ENCODE measurements around the gene TMEM207. TPM values are rescaled to one million over a fixed set of nuclear protein-coding genes. Genes with fewer than 3 reads are reported as not detected.

Gene TMEM207
- total and polyA plus RNA-seq, 2 of the 8 experiments (the other 6 are each of a cell fraction or from before 2014, with no cell fraction given), result not detected

DNA sequence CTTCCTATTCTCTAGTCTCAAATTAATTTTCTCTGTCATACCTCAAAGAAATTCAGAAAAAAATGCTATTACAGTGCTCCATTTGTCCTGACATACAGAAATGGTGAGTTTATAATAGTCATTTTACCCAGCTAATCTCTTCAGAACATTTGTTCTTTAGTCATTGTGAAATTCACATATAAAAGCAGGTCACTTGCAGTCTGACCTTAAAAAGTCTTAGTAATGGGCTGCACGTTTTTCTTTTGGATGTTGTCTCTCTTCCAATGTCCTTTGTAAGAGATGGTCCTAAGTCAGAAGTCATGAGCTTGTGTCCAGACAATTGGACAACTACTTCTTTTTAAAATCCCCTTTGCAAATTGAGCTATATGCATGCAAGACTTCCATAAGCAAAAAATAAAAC, 47.2 kb upstream of the TMEM207 start:
- no peak overlapping the region for H3K9ac ChIP-seq (replicated peaks in 1 of 4; ENCODE audit: extremely low read depth in 1 of 4, low read depth in 3 of 4, low read length in 3 of 4)
- no peak overlapping the region for H4K91ac ChIP-seq (replicated peaks; ENCODE audit: insufficient read length, low read length)
- H3K4me3 ChIP-seq (ENCODE audit: extremely low read depth in 1 of 4, insufficient read depth in 2 of 4, low read depth in 3 of 4, low read length in 4 of 4), result no peak overlapping the region
- no peak overlapping the region for H2BK5ac ChIP-seq (ENCODE audit: low read depth, low read length)
- FAIRE-seq, result no peak
- H3K79me2 ChIP-seq (ENCODE audit: control insufficient read depth in 1 of 2, insufficient read depth in 2 of 2, low read length in 2 of 2), result no peaks in the 10 kb centered on the region
- ChIA-PET POLR2A (ENCODE audit: partially characterized antibody) (no interaction called here), CTCF (ENCODE audit: partially characterized antibody) (interaction anchor here (0.6 kb wide), 1 partner anchor 37 kb away, joined by 5 read pairs; no protein-coding TSS in a partner anchor)
- no peak overlapping the region for H3K23ac ChIP-seq (ENCODE audit: insufficient read length)
- H3K4me1 ChIP-seq (replicated peaks in 1 of 4; ENCODE audit: control insufficient read depth in 3 of 4, insufficient read depth in 4 of 4, low read length in 3 of 4), result no peaks in the 10 kb centered on the region
- H2BK12ac ChIP-seq (ENCODE audit: low read depth, low read length), result no peak overlapping the region
- H2AK5ac ChIP-seq (ENCODE audit: low read depth, low read length), result no peak overlapping the region
- H3K36me3 ChIP-seq (ENCODE audit: control insufficient read depth in 2 of 4, insufficient read depth in 4 of 4, low read length in 3 of 4), result no peaks in the 10 kb centered on the region
- no peak overlapping the region for H3K14ac ChIP-seq (ENCODE audit: insufficient read length)
- DNase-seq (ENCODE audit: low read depth in 1 of 2, low spot score in 2 of 2), result no peak
- H3K56ac ChIP-seq (replicated peaks; ENCODE audit: insufficient read length, low read depth, low read length), result no peak overlapping the region
- WGBS, 2 experiments (ENCODE audit: extremely low coverage in 1 of 2, insufficient coverage in 1 of 2, insufficient read length in 1 of 2, insufficient replicate concordance in 2 of 2, low coverage in 1 of 2, low lambda C conversion rate in 2 of 2, missing lambda C conversion rate in 1 of 2), result 72% methylated on average over 1 of the region's 1 CpG; no CpG with 5 or more reads in 1 of the 2 experiments
- H3K9me3 ChIP-seq (ENCODE audit: insufficient read depth in 2 of 2, low read depth in 1 of 2, low read length in 1 of 2), result no peaks in the 10 kb centered on the region
- no peak overlapping the region for H3K18ac ChIP-seq (ENCODE audit: extremely low read depth, low read length)
- TF ChIP-seq RBBP5 (IDR thresholded peaks at IDR 0.05; ENCODE audit: borderline replicate concordance, low read depth, low read length) (no peak), SRF (IDR thresholded peaks at IDR 0.05; ENCODE audit: low read depth, low read length) (no peak), JUND (IDR thresholded peaks at IDR 0.05; ENCODE audit: low read length) (no peak), SIN3A (conservative IDR thresholded peaks at IDR 0.05 in 1 of 2, IDR thresholded peaks at IDR 0.05 in 1 of 2; ENCODE audit: low read depth in 1 of 2, low read length in 2 of 2) (no peak), TEAD4 (IDR thresholded peaks at IDR 0.05; ENCODE audit: low read depth, low read length) (no peak), POU5F1 (IDR thresholded peaks at IDR 0.05; ENCODE audit: low read depth, low read length) (no peak), SIRT6 (IDR thresholded peaks at IDR 0.05; ENCODE audit: low read length) (no peak), TCF12 (IDR thresholded peaks at IDR 0.05; ENCODE audit: low read depth, low read length) (no peak), EZH2 (IDR thresholded peaks at IDR 0.05; ENCODE audit: low read depth, low read length, severe bottlenecking) (no peak)
- H2BK20ac ChIP-seq (ENCODE audit: low read length), result no peak overlapping the region
- H4K8ac ChIP-seq (ENCODE audit: extremely low read depth, insufficient read depth, low read length), result no peak overlapping the region
- H3K23me2 ChIP-seq (ENCODE audit: low read depth, low read length), result no peaks in the 10 kb centered on the region; the same call in 1 of the 2 replicates
- no peaks in the 10 kb centered on the region for H4K20me1 ChIP-seq (replicated peaks in 1 of 2; ENCODE audit: control insufficient read depth in 1 of 2, insufficient read depth in 2 of 2, low read length in 2 of 2)
- no peak overlapping the region for H2BK15ac ChIP-seq (ENCODE audit: low read length)
- H3K79me1 ChIP-seq (ENCODE audit: low read depth, low read length), result no peaks in the 10 kb centered on the region
- no peak overlapping the region for H3K4me2 ChIP-seq (ENCODE audit: insufficient read depth in 1 of 2, low read depth in 2 of 2, low read length in 2 of 2)
- no peak overlapping the region for H2AFZ ChIP-seq (ENCODE audit: low read length)
- no peak overlapping the region for H3K27ac ChIP-seq (ENCODE audit: low read depth, low read length)
- no peak overlapping the region for H3K4ac ChIP-seq (replicated peaks; ENCODE audit: insufficient read length, low read depth, low read length)
- no peak overlapping the region for H4K5ac ChIP-seq (ENCODE audit: insufficient read length, low read depth, low read length)
- H3K27me3 ChIP-seq (replicated peaks in 1 of 4; ENCODE audit: control insufficient read depth in 3 of 4, extremely low read depth in 1 of 4, insufficient read depth in 3 of 4, low read length in 3 of 4), result no peaks in the 10 kb centered on the region
- no peak overlapping the region for H2BK120ac ChIP-seq (replicated peaks; ENCODE audit: low read depth, low read length)

Data from H1 (cell line).